H1 (cell line): ENCODE results near the gene CPED1. TPM values are rescaled to one million over a fixed set of nuclear protein-coding genes. Genes with fewer than 3 reads are reported as not detected.

Experiments used
- KDM4A ChIP-seq: IDR thresholded peaks from one replicate; pipeline ENCODE4 v1.7.1; 2012; ENCODE audit warnings: low read depth, mild to moderate bottlenecking, moderate library complexity, low read length, inconsistent platforms; ENCODE audit not compliant: severe bottlenecking
- SP2 ChIP-seq: IDR thresholded peaks from 2 replicates; pipeline ENCODE4 v1.6.1; 2012; ENCODE audit warnings: mild to moderate bottlenecking, low read length, inconsistent platforms
- TAF7 ChIP-seq: optimal IDR thresholded peaks from 2 replicates; pipeline ENCODE3; 2011; ENCODE audit warnings: low read depth, mild to moderate bottlenecking, inconsistent platforms, low read length, moderate library complexity, borderline replicate concordance
- polyA plus RNA-seq, 7 experiments: library from polyadenylated mRNA; depleted of rRNA in 3 of 7; stranded (reverse) in 5 of 7; unstranded in 2 of 7; fragments of >200 nt in 5 of 7; fragments of 200-250 nt in 2 of 7; gene quantifications; 1 replicate in 5 of 7; 2 replicates in 1 of 7; 4 replicates in 1 of 7; pipeline versions ENCODE4 v1.2.1 to v1.2.3, GENCODE V29; 2011 to 2013; ENCODE audit warnings: missing spikeins in 2 of 7, mixed read lengths in 2 of 7
- total RNA-seq: library from RNA; stranded (reverse); fragmentation: NEBNext Ultra II Directional; extraction: Animal tissue kit (Norgen Biotek cat#: 25700); gene quantifications from 2 replicates; pipeline ENCODE4 v1.2.1, GENCODE V29; 2021
- TF ChIP-seq, protein P1 (sequence below): fragments of 300-600 bp; sonication (generic); IDR thresholded peaks from 2 replicates; pipeline ENCODE4 v1.7.1; 2012; ENCODE audit warnings: low read length, moderate library complexity, mild to moderate bottlenecking, inconsistent platforms; ENCODE audit not compliant: insufficient replicate concordance
- TF ChIP-seq, protein P2 (sequence below), 3 experiments: IDR thresholded peaks; 1 replicate in 2 of 3; 2 replicates in 1 of 3; pipeline versions ENCODE4 v1.5.1 to v1.6.1; 2011; ENCODE audit warnings: low read length in 3 of 3, mild to moderate bottlenecking in 3 of 3, inconsistent platforms in 2 of 3, low read depth in 1 of 3, moderate library complexity in 1 of 3; ENCODE audit not compliant: insufficient read depth in 1 of 3; ENCODE audit errors: control extremely low read depth in 1 of 3

The CPED1 gene
- total and polyA plus RNA-seq, 2 of the 8 experiments (the other 6 are each of a cell fraction or from before 2014, with no cell fraction given): 0.08 to 0.39 TPM

DNA sequence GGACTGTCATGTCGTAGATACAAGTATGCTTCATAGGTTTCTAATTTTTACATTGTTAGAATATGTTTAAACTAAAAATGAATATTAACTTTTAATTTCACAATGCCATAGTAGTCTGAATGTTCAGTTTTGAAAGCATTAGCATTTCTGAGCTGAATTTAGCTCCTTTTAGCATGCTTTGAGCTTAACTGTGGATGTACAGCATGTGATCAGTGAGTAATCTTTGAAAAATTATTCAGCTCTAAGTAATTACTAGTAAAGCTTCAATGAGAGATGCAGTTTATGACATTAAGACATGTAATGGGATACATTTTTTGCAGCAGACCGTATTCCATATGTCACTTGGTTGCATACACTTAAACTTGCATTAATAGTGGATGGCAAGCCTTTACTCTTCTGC lies 226.1 kb downstream of the CPED1 start (continued):
- TF ChIP-seq, protein P1, sequence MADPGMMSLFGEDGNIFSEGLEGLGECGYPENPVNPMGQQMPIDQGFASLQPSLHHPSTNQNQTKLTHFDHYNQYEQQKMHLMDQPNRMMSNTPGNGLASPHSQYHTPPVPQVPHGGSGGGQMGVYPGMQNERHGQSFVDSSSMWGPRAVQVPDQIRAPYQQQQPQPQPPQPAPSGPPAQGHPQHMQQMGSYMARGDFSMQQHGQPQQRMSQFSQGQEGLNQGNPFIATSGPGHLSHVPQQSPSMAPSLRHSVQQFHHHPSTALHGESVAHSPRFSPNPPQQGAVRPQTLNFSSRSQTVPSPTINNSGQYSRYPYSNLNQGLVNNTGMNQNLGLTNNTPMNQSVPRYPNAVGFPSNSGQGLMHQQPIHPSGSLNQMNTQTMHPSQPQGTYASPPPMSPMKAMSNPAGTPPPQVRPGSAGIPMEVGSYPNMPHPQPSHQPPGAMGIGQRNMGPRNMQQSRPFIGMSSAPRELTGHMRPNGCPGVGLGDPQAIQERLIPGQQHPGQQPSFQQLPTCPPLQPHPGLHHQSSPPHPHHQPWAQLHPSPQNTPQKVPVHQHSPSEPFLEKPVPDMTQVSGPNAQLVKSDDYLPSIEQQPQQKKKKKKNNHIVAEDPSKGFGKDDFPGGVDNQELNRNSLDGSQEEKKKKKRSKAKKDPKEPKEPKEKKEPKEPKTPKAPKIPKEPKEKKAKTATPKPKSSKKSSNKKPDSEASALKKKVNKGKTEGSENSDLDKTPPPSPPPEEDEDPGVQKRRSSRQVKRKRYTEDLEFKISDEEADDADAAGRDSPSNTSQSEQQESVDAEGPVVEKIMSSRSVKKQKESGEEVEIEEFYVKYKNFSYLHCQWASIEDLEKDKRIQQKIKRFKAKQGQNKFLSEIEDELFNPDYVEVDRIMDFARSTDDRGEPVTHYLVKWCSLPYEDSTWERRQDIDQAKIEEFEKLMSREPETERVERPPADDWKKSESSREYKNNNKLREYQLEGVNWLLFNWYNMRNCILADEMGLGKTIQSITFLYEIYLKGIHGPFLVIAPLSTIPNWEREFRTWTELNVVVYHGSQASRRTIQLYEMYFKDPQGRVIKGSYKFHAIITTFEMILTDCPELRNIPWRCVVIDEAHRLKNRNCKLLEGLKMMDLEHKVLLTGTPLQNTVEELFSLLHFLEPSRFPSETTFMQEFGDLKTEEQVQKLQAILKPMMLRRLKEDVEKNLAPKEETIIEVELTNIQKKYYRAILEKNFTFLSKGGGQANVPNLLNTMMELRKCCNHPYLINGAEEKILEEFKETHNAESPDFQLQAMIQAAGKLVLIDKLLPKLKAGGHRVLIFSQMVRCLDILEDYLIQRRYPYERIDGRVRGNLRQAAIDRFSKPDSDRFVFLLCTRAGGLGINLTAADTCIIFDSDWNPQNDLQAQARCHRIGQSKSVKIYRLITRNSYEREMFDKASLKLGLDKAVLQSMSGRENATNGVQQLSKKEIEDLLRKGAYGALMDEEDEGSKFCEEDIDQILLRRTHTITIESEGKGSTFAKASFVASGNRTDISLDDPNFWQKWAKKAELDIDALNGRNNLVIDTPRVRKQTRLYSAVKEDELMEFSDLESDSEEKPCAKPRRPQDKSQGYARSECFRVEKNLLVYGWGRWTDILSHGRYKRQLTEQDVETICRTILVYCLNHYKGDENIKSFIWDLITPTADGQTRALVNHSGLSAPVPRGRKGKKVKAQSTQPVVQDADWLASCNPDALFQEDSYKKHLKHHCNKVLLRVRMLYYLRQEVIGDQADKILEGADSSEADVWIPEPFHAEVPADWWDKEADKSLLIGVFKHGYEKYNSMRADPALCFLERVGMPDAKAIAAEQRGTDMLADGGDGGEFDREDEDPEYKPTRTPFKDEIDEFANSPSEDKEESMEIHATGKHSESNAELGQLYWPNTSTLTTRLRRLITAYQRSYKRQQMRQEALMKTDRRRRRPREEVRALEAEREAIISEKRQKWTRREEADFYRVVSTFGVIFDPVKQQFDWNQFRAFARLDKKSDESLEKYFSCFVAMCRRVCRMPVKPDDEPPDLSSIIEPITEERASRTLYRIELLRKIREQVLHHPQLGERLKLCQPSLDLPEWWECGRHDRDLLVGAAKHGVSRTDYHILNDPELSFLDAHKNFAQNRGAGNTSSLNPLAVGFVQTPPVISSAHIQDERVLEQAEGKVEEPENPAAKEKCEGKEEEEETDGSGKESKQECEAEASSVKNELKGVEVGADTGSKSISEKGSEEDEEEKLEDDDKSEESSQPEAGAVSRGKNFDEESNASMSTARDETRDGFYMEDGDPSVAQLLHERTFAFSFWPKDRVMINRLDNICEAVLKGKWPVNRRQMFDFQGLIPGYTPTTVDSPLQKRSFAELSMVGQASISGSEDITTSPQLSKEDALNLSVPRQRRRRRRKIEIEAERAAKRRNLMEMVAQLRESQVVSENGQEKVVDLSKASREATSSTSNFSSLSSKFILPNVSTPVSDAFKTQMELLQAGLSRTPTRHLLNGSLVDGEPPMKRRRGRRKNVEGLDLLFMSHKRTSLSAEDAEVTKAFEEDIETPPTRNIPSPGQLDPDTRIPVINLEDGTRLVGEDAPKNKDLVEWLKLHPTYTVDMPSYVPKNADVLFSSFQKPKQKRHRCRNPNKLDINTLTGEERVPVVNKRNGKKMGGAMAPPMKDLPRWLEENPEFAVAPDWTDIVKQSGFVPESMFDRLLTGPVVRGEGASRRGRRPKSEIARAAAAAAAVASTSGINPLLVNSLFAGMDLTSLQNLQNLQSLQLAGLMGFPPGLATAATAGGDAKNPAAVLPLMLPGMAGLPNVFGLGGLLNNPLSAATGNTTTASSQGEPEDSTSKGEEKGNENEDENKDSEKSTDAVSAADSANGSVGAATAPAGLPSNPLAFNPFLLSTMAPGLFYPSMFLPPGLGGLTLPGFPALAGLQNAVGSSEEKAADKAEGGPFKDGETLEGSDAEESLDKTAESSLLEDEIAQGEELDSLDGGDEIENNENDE: no peak
- TF ChIP-seq KDM4A: no peak
- TF ChIP-seq, protein P2, sequence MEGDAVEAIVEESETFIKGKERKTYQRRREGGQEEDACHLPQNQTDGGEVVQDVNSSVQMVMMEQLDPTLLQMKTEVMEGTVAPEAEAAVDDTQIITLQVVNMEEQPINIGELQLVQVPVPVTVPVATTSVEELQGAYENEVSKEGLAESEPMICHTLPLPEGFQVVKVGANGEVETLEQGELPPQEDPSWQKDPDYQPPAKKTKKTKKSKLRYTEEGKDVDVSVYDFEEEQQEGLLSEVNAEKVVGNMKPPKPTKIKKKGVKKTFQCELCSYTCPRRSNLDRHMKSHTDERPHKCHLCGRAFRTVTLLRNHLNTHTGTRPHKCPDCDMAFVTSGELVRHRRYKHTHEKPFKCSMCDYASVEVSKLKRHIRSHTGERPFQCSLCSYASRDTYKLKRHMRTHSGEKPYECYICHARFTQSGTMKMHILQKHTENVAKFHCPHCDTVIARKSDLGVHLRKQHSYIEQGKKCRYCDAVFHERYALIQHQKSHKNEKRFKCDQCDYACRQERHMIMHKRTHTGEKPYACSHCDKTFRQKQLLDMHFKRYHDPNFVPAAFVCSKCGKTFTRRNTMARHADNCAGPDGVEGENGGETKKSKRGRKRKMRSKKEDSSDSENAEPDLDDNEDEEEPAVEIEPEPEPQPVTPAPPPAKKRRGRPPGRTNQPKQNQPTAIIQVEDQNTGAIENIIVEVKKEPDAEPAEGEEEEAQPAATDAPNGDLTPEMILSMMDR (IDR thresholded peaks at IDR 0.05; ENCODE audit: control extremely low read depth in 1 of 3, insufficient read depth in 1 of 3, low read depth in 1 of 3, low read length in 3 of 3): no peak
- no peak for TF ChIP-seq TAF7
- no peak for TF ChIP-seq SP2
